Cardiac muscle cell (in vitro differentiated cells and primary cell): ENCODE results near the gene ADK. TPM values are rescaled to one million over a fixed set of nuclear protein-coding genes. Genes with fewer than 3 reads are reported as not detected.
"Not testable (repeated sequence)": the region's sequence is repeated elsewhere in the genome, so short reads cannot be mapped to it uniquely, and the experiment has no call there.

Source experiments
- DNase-seq, 2 donors: peaks; one replicate each; pipeline versions ENCODE4 v3.0.0 to v3.0.0-alpha.2; 2010 to 2017; ENCODE audit warnings: low read depth in 1 of 2, low spot score in 1 of 2
- H3K27ac ChIP-seq: fragments of 200-600 bp; sonication (generic); 2 replicates; pipeline ENCODE4 v1.5.1; 2016
- H3K27me3 ChIP-seq: fragments of 200-600 bp; sonication (generic); 2 replicates; pipeline ENCODE4 v1.6.0; 2016; ENCODE audit warnings: control low read depth
- H3K36me3 ChIP-seq: fragments of 200-600 bp; sonication (generic); 2 replicates; pipeline ENCODE4 v1.5.1; 2016; ENCODE audit warnings: control low read depth
- H3K4me1 ChIP-seq: fragments of 200-600 bp; sonication (generic); 2 replicates; pipeline ENCODE4 v1.8.1; 2017; ENCODE audit warnings: low read depth, mild to moderate bottlenecking, mixed run types
- H3K4me3 ChIP-seq: fragments of 200-600 bp; sonication (generic); 2 replicates; pipeline ENCODE4 v1.5.1; 2016; ENCODE audit warnings: mild to moderate bottlenecking
- H3K9me3 ChIP-seq: fragments of 200-600 bp; sonication (generic); 2 replicates; pipeline ENCODE4 v1.5.1; 2017; ENCODE audit warnings: low read depth, mild to moderate bottlenecking, control low read depth
- CTCF ChIP-seq: IDR thresholded peaks from 2 replicates; pipeline ENCODE4 v1.5.1; 2012; ENCODE audit warnings: low read depth, mild to moderate bottlenecking, low read length
- polyA plus RNA-seq: library from polyadenylated mRNA; unstranded; fragments of >200 nt; fragmentation: Nextera tagmentation; extraction: Ambion mirVana; gene quantifications from 2 replicates; pipeline ENCODE4 v1.2.1, GENCODE V29; 2016
- total RNA-seq: library from RNA; depleted of rRNA; stranded (reverse); fragments of >200 nt; gene quantifications from 2 replicates; pipeline ENCODE4 v1.2.3, GENCODE V29; 2016

ADK gene
- total and polyA plus RNA-seq, 2 experiments from 2014 or later = 24.8 to 57.4 TPM

GRCh38 chr10:74488907-74489306, 337.9 kb downstream of the ADK start:
- no peak for DNase-seq
- H3K9me3 ChIP-seq = no peaks in the 10 kb centered on the region
- no peak overlapping the region for H3K4me3 ChIP-seq
- no peaks in the 10 kb centered on the region for H3K27me3 ChIP-seq
- no peak overlapping the region for H3K27ac ChIP-seq
- no peaks in the 10 kb centered on the region for H3K36me3 ChIP-seq
- H3K4me1 ChIP-seq = no peaks in the 10 kb centered on the region
- TF ChIP-seq CTCF = no peak

GRCh38 chr10:74490551-74490950, 339.5 kb downstream of the ADK start:
- H3K27me3 ChIP-seq = no peaks in the 10 kb centered on the region
- H3K4me3 ChIP-seq = no peak overlapping the region
- H3K27ac ChIP-seq = no peak overlapping the region
- no peak for TF ChIP-seq CTCF
- H3K4me1 ChIP-seq = no peaks in the 10 kb centered on the region
- no peaks in the 10 kb centered on the region for H3K36me3 ChIP-seq
- no peak for DNase-seq
- no peaks in the 10 kb centered on the region for H3K9me3 ChIP-seq

GRCh38 chr10:74491014-74491413, 340.0 kb downstream of the ADK start:
- no peak for TF ChIP-seq CTCF
- Histone ChIP-seq H3K36me3 (no peaks in the 10 kb centered on the region), H3K4me1 (no peaks in the 10 kb centered on the region), H3K9me3 (no peaks in the 10 kb centered on the region), H3K27me3 (no peaks in the 10 kb centered on the region), H3K4me3 (no peak overlapping the region), H3K27ac (no peak overlapping the region)
- no peak for DNase-seq

GRCh38 chr10:74496276-74496675, 345.3 kb downstream of the ADK start:
- not testable (repeated sequence) for H3K4me1 ChIP-seq, H3K9me3 ChIP-seq, DNase-seq, H3K27me3 ChIP-seq, H3K36me3 ChIP-seq, H3K27ac ChIP-seq, H3K4me3 ChIP-seq

- H3K9me3 ChIP-seq, H3K4me1 ChIP-seq, DNase-seq, H3K4me3 ChIP-seq, H3K27me3 ChIP-seq, H3K27ac ChIP-seq, H3K36me3 ChIP-seq: not testable (repeated sequence)
These were observed 347.6 kb downstream of the ADK start for GRCh38 chr10:74498664-74499063.

- Histone ChIP-seq H3K4me3 (no peak overlapping the region), H3K27me3 (no peaks in the 10 kb centered on the region), H3K4me1 (no peaks in the 10 kb centered on the region), H3K36me3 (no peaks in the 10 kb centered on the region), H3K9me3 (no peaks in the 10 kb centered on the region), H3K27ac (no peak overlapping the region)
- DNase-seq = no peak
- no peak for TF ChIP-seq CTCF
These were observed 349.1 kb downstream of the ADK start for GRCh38 chr10:74500026-74500704.
